A549 (cell line): ENCODE data around the gene UTY.

Source experiments
- EP300 ChIP-seq, 2 experiments: fragments of >200 bp; sonication (Bioruptor Twin); formaldehyde crosslinking; IDR thresholded peaks; 2 replicates in 1 of 2; 3 replicates in 1 of 2; pipeline ENCODE4 v1.6.1; 2016 to 2017
- TF ChIP-seq, protein P1 (sequence below): fragments of >200 bp; sonication (Bioruptor Twin); formaldehyde crosslinking; IDR thresholded peaks from 3 replicates; pipeline ENCODE4 v1.5.1; 2016

DNA sequence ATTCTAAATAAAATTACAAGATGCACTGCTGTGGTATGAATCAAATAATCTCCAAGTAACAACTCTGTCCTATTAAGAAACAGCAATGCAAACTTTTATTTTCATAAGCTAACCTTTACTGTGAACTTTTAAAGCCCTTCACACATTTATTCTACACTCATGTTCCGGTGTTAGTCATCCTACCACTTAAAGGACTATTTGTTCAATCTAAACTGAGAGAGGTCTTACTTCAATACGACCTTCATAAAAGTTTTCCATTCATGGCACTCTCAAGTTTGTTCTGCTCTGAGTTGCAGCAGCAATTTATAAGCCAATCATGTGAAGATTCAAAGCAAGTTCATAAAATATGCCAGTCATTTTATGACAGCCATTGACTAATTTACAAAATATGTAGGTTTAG is 4.8 kb downstream of the UTY start:
- TF ChIP-seq, protein P1, sequence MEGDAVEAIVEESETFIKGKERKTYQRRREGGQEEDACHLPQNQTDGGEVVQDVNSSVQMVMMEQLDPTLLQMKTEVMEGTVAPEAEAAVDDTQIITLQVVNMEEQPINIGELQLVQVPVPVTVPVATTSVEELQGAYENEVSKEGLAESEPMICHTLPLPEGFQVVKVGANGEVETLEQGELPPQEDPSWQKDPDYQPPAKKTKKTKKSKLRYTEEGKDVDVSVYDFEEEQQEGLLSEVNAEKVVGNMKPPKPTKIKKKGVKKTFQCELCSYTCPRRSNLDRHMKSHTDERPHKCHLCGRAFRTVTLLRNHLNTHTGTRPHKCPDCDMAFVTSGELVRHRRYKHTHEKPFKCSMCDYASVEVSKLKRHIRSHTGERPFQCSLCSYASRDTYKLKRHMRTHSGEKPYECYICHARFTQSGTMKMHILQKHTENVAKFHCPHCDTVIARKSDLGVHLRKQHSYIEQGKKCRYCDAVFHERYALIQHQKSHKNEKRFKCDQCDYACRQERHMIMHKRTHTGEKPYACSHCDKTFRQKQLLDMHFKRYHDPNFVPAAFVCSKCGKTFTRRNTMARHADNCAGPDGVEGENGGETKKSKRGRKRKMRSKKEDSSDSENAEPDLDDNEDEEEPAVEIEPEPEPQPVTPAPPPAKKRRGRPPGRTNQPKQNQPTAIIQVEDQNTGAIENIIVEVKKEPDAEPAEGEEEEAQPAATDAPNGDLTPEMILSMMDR, result no peak
- TF ChIP-seq EP300 (IDR thresholded peaks at IDR 0.05), result no peak
